Muscle of arm (tissue), 12 donors: Measurements from ENCODE around the gene APLP1. TPM values are rescaled to one million over a fixed set of nuclear protein-coding genes. Genes with fewer than 3 reads are reported as not detected.
"Not testable (repeated sequence)": the region's sequence is repeated elsewhere in the genome, so short reads cannot be mapped to it uniquely, and the experiment has no call there.

ENCODE experiments used
- DNase-seq: peaks from one replicate; pipeline ENCODE4 v3.0.0-alpha.2; 2013
- polyA plus RNA-seq, 12 donors: library from polyadenylated mRNA; unstranded; fragments of 120-200 nt; gene quantifications; one replicate each; pipeline ENCODE4 v1.2.1, GENCODE V29; 2013; ENCODE audit not compliant: insufficient read length in 12 of 12

APLP1 gene
- polyA plus RNA-seq, 12 donors: 3.4 to 33.6 (median 5.8) TPM; not detected in 1

DNA sequence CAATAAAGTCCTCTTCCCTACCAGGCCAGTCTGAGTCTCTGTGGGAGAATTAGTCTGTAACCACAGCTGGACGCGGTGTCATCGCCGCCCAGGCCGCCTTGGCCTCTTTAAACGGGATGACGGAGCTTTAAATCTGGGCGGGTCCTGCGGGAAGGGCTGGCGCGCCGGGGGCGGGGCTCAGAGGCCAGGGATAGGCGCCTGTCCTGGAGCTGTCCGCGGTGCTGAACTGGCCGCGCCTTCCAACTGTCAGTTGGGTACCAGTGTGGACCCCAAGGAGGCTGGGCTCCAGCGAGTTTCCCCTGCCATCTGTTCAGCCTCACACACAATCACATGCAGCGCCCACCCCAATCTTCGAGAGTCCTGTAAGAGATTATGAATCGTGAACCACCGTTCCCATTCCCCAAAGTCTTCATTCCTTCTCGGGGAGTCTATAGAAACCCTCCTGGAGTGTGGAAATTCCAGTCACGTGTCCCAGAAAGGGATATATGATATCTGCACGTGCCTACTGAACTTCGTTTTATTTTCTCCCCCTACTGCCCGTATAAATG, 11.5 kb downstream of the APLP1 start:
- peak; percentile 85 for DNase-seq

DNA sequence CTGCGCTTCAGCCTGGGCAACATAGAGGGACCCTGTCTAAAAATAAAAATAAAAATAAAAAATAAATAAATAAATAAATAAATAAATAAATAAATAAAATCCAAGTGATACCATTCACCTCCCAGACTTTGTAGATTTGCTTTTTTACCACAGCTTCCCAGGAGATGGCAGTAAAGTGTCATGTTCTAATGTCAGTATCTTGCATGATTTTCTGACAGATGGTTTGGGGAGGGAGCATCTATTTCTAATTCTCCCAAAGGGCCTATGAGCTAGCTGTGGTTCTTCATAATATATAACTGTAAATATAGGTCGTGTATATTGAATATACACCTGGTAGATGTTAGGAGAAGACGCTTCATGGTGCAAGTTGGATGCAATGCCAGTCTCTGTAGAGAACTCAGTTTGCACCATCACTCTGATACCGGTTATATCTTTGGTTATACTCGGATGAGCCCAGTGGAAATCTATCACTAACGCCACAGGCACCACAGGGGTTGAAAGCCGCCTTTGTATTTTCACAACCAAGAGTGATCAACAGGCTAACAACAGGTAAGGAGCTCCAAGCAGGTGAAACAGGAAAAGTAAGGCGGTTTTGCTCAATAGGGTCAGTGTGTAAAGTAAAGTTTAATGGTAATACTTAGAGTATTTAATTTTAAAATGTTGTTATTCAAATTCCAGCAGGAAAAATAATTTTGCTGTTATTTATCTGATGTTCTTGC, 13.9 kb downstream of the APLP1 start:
- peak; percentile 78 for DNase-seq

DNA sequence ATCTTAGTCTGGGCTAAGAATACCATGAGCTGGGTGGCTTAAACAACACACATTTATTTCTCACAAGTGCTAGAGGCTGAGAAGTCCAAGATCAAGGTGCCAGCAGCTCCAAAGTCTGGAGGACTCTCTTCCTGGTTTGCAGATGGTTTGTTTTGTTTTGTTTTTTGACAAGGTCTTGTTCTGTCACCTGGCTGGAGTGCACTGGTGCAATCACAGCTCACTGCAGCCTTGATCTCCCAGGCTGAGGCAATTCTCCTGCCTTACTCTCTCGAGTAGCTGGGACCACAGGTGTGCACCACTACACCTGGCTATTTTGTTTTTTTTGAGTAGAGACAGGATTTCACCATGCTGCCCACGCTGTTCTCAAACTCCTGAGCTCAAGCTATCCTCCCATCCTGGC, 15.5 kb downstream of the APLP1 start:
- no peak for DNase-seq

DNA sequence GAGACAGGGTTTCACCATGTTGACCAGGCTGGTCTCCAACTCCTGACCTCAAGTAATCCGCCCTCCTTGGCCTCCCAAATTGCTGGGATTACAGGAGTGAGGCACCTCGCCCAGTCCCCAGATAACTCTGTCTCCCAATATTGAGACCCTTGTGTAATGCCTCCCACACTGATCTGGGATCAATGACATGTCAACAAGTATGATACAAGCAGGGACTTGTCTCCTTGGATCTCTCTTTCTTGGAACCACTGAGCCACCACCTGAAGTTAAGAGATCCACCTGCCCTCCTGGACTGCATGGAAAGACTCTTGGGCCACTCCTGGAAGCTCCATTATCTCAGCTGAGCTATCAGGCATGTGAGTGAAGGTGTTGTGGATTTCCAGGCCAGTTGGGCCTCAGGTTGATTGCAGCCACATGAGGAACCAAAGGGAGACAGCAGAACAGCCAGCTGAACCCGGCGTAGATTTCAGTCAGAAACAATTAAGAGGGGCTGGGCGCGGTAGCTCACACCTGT, 16.9 kb downstream of the APLP1 start:
- DNase-seq: no peak

DNA sequence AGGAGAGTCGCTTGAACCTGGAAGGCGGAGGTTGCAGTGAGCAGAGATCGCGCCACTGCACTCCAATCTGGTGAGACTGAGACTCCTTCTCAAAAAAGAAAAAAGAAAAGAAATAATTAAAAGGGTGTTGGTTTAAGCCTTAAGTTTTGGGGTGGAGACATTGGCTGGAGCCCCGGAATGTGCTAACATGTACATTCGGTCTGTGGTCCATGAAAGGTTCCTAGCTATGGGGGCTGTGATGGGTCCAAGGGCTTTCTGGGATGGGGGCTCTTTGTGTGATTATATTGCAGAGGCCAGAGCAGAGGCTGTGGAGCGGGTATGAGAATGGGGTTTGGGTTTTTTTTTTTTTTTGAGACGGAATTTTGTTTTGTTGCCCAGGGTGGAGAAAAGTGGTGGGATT, 17.5 kb downstream of the APLP1 start:
- no peak for DNase-seq

DNA sequence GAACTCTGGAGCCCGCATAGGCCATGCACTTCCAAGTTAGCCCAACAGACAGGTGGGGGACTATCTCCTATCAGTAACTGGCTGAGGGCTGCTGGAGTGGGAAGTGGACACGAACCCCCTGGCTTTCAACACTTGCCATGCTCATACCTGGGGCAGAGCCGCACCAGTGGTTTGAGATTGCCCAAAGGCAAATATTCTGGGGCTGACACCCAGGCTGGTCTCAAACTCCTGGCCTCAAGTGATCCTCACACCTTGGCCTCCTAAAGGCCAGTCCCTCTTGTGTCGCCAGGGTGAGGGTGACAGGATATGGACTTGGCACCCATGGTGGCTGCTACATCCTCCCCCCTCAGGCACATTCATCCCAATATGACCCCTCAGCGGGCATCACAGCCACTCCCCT, 18.8 kb downstream of the APLP1 start:
- DNase-seq: no peak

DNA sequence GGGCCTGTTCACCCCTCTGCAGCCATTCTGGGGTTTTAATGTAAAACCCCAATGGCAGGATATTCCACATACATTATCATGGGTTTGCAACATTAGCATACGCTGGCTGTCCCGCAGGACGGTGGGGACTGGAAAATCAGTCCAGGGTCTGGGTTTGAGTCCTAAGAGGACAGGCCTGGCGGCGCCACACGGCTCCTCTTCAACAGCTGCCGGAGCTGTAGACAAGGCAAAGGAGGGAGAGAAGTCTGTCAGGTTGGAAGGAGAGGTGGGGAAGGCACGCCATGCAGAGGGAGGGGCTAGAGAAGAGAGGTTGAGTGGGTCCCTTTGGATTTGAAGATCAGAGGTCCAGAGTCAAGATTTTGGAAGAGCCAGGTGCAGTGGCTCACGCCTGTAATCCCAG, 20.0 kb downstream of the APLP1 start:
- no peak for DNase-seq

DNA sequence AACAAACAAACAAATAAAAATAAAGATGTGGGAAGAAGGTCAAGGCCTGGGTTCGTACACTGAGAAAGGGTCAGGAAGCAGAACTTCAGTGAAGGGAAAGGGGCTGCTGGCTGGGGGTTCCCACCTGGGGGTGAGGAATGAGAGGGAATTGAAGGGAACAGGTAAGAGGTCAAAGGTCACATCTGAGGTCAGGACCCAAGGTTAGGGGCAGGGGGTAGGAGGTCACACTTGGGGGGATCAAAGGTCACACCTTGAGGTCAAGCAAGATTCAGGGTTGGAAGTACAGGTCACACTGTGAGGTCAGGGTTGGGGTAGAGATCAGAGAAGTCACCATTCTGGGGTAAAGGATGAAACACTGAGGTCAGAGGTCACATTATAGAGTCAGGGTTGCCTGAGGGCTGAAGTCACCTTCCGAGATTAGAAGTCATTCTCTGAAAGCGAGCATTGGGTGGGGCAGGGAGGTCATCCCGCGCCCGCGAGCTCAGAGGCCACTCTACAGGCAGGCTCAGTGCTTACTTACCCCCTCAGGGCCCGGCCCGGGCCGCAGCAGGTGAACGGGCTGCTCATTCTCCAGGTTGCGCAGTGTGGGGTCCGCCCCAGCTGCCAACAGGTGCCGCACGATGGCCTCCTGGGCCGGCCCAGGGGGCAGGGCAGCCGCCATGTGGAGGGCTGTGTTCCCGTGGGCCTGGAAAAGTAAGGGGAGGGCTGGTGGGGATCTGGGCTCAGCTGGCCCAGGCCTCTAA, 21.2 kb downstream of the APLP1 start:
- no peak for DNase-seq

DNA sequence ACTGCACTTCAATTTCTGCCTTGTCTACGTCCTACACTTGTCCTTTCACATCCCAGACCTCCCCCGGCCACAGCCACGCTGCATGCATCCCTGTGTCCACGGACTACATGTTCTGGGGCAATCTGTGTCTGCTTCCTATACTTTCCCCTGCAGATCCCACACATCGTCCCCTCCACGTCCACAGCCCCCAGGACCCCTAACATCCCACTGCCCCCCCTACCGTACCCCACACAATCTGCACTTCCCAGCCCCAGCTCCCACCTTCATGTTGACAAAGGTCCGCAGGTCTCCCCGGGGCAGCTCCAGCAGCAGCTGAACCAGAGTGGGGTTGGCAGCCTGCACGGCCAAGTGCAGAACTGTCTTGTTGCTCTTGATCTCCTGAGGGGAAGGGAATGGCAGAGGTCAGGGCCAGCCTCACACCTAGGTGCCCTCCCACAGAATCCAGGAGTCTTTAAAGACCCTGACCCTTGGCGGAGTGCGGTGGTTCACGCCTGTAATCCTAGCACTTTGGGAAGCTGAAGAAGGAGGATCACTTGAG, 21.8 kb downstream of the APLP1 start:
- no peak for DNase-seq

DNA sequence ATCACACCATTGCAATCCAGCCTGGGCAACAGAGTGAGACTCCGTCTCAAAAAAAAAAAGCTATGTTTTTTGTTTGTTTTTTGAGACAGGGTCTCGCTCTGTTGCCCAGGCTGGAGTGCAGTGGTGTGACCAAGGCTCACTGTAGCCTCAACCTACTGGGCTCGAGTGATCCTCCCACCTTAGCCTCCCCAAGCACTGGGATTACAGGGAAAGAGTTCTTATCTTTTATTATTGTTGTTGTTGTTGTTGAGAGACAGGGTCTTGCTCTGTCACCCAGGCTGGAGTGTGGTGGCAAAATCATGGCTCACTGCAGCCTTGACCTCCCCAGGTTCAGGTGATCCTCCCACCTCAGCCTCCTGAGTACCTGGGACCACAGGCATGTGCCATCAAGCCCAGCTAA, 23.4 kb downstream of the APLP1 start:
- DNase-seq: not testable (repeated sequence)

DNA sequence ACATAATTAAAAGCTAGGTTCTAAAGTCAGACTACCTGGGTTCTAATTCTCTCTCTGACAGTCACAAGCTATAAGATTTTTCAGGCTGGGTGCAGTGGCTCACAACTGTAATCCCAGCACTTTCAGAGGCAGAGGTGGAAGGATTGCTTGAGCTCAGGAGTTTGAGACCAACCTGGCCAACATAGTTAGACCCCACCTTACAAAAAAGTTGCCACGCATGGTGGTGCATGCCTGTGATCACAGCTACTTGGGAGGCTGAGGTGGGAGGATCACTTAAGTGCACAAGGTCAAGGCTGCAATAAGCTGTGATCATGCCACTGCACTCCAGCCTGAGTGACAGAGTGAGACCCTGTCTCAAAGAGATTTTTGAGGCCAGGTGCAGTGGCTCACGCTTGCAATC, 26.0 kb downstream of the APLP1 start:
- DNase-seq: no peak

DNA sequence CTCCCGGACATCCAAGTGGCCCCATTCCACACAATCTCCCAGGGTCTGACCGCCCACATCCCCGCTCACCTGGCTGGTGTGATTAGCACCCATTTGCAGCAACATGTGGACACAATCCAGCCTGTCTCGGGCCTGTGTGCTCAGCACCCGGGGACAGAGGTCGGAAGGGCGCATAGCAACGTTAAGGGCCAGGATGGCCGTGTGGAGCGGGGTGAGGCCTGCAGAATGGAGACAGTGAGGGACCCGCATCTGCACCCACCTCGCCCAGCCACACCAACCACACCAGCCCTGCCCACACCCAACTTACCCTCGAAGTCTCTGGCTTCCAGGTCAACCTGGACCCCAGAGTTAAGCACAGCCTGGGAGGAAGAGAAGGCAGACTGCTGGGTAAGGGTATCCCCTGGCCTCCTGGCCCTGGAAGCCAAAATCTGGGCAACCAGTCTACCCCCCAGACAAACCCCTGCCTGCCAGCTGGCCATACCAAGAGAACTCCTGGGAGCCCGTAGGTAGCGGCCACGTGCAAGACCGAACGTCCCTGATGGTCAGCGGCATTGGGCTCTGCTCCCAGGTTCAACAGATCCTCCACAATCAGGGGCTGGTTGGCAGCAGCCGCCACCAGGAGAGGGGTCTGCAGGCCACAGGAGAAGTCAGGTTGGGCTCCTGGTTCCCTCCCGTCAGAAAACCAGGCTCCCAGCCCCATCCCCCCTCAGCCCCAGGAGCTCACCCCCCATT, 27.7 kb downstream of the APLP1 start:
- no peak for DNase-seq

DNA sequence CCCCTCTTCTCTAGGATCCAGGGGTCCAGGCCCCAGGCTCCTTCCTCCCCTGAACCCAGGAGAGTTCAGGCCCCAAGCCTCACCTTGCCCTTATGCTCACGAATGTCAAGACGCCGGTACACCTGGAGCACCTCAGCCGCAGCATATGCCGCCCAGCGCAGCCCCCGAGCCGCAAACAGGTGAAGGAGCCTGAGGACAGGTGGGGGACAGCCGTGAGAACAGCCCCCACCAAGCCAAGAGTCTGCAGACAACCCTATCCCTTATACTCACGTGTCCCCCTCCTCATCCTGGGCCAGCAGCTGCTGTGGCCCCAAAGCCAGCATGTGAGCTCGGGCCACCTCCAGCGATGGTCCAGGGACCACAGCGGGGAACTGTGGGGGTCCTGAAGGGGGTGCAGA, 28.3 kb downstream of the APLP1 start:
- DNase-seq: no peak

DNA sequence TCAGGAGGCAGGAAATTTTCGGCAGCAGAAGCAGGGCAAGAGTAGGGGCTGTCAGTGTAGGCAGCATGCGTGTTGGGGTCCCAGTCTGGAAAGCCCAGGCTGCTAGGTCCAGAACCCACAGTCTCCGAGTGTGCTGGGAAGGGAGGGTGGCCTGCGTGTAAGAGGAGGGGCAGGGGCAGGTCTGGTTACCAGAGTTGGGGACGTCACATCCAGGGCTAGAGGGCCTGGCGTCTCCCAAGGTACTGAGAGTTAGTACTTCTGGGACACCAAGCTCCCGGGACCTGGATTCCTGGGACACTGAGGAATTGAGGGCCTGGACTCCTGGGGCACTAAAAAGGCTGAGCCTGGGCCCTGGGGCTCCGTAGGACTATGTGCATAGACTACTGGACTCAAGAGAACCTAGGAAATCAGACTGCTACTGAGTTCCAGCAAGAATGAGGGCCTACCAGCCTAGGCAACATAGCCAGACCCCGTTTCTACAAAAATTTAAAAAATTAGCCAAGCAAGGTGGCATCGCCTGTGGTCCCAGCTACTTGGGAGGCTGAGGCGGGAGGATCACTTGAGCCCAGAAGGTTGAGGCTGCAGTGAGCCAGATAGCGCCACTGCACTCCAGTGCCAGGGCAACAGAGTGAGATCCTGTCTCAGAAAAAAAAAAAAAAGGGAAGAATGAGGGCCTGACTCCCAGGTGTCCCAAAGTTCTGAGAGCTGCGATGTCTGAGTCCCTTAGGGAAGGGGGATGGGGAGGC, 29.5 kb downstream of the APLP1 start:
- no peak for DNase-seq

DNA sequence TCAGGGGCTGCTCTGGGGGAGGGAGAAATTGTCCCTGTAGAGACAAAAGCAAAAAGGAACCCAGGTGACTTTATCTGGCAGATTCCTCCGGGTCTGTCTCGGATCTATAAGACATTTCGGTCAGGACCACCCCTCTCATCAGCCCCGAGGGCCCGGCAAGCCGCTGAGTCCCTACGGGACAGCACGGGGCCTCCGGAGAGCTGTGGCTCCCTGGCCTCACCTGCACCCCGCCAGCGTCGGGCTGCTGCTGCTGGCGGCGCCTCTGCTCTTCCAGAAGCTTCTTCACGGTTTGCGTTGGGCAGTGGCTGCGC, 30.1 kb downstream of the APLP1 start:
- DNase-seq: no peak

DNA sequence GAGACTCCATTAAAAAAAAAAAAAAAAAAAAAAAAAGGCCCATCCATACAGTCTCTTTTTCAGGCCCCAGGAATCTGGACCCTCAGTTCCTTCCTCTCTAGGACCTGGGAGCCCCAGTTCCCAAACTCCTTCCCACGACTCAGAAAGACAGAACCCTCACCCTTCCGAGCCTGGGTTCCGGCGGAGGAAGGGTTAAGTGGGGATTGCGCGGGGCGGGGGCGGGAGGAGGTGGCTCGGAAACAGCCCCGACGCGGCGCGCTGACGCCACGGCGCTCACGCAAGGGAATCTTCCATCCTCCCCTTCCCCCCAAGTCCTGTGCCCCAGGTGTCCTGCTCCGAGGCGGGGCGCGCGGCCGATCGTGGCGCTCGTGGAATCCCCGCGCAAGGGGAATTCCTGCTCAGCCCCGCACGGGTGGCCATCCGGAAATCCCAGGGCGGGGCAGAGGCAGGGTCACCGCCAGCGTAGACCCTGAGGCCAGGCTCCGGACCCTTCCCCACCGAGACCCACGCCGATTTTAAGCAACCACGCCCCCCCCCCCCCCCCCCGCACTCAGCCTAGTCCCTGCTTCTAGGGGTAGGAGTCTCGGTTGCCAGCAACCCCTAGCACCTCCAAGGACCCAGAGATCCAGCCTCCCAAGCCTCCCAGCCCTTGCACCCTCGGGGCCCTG, 31.3 kb downstream of the APLP1 start:
- peak; percentile 87 for DNase-seq

DNA sequence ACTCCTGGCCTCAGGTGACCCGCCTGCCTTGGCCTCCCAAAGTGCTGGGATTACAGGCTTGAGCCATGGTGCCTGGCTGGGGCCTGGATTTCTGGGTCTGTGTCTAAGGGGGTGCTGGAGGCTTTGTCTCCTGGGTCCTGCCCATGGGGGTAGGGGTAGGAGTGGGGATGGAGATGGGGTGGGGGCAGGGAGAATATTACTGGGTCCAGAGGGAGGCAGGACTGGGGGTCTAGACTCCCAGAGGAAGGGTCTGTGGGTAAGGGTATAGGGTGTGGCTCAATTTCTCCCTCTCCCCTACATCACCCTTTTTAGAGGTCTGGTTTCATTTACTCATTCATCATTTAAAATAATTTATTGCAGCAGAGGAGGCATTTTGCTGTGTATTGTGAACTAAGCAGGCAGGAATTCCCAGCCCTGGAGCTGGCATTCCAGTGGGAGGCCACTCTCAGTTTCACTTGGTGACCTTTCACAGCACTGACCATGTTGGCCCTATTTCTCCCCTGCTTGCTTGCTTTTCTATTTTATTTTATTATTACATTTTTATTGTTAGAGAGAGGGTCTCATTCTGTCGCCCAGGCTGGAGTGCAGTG, 32.8 kb downstream of the APLP1 start:
- no peak for DNase-seq

DNA sequence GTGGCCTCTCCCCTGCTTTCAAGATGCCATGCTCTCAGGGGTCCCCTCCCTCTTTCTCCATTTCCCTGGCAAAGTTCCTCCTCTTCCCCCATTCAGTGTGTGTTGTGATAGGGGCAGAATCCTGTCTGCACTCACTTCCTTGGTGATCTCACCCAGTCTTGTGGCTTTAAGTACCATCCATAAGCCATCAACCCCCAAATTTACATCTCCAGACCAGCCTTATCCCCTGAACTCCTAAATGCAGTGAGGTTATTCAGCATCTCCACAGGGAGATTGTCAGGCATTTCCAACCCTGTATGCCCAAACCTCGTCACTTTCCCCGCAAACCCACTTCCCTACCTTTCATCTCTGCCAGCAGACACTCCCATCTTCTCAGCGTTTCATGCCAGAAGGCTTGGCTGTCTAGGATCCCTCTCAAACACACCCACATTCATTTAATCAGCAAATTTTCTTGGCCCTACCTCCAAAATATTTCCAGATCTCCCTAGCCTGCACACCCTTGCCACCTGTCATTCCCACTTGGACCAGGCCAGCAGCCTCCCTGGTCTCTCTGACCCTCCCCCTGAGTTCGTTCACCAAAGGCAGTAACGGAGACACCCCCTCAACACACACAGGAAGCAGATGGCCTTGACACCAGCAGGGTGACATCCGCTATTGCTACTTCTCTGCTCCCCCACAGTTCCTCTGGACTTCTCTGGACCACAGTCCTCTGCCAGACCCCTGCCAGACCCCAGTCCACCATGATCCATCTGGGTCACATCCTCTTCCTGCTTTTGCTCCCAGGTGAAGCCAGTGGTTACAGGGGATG, 33.7 kb downstream of the APLP1 start, which contains the start of gene HCST:
Gene HCST (plus strand): TSS at position 676 of the 808 bp plus-strand sequence. CDS start 65 bp downstream, at position 741.
- no peak for DNase-seq

DNA sequence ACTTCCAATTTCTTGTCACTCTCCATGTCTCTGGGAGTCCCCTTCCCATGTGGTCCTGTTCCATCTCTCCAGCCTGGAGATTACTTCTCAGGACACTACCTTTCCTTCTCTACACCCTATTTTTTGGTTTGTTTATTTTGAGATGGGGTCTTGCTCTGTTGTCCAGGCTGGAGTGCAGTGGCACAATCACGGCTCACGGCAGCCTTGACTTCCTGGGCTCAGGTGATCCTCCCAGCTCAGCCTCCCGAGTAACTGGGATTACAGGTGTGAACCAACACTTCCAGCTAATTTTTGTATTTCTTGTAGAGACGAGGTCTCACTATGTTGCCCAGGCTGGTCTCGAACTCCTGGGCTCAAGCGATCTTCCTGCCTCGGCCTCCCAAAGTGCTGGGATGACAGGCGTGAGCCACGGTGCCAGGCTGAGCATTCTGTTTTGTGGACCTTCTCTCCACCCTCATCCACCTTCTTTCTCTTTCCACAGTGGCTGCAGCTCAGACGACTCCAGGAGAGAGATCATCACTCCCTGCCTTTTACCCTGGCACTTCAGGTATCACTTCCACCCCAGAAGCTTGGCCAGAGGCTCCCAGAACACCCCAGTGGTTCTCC, 34.6 kb downstream of the APLP1 start:
- no peak for DNase-seq
